Stimulated activated CD4-positive, alpha-beta T cell treated with anti-CD3 and anti-CD28 coated beads, Interleukin-15, amount 100 ng/mL, for 48 hours (primary cell): ENCODE data around the gene SEMA4D.

Source experiments
- DNase-seq, 2 donors: peaks; one replicate each; pipeline ENCODE4 v3.0.0-alpha.2; 2020; ENCODE audit warnings: low read depth in 2 of 2

The SEMA4D gene, protein sequence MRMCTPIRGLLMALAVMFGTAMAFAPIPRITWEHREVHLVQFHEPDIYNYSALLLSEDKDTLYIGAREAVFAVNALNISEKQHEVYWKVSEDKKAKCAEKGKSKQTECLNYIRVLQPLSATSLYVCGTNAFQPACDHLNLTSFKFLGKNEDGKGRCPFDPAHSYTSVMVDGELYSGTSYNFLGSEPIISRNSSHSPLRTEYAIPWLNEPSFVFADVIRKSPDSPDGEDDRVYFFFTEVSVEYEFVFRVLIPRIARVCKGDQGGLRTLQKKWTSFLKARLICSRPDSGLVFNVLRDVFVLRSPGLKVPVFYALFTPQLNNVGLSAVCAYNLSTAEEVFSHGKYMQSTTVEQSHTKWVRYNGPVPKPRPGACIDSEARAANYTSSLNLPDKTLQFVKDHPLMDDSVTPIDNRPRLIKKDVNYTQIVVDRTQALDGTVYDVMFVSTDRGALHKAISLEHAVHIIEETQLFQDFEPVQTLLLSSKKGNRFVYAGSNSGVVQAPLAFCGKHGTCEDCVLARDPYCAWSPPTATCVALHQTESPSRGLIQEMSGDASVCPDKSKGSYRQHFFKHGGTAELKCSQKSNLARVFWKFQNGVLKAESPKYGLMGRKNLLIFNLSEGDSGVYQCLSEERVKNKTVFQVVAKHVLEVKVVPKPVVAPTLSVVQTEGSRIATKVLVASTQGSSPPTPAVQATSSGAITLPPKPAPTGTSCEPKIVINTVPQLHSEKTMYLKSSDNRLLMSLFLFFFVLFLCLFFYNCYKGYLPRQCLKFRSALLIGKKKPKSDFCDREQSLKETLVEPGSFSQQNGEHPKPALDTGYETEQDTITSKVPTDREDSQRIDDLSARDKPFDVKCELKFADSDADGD

DNA sequence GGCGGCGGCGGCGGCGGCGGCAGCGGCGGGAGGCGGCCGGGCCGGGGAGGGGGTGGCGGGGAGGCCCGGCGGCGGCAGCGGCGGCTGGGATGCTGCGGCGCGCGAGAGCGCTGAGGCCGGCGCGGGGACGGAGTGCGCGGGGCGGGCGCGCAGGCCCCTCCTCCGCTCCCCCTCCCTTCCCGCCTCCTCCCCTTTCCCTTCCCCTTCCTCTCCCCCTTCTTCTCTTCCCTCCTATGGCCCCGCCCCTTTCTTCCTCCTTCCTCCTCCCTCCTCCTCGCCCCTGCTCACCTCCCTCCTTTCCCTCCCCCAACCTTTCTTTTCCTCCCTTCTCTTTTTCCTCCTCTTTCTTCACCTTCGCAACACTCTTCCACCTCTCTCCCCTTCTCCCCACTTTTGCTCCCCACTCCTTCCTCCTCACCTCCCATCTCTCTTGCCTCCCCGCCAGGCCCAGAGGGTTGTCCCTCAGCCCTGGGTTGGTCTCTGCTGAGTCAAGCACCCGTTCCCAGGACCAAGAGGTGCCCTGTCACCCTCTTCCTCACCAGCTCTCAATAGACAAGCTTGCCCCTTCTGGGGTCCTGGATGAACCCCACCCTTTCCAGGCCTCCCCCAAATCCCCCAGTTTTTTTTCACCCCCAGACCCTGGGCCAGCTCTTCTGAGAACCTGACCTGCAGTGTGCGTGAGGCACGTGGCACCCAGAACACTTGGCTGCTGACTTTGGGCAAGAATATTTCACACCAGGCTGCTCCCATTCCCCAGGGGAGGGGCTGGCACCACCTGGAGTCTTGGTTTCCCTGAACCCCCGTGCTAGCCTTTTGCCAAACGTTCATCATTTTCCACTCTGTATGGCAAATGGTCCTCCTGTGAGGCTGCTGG is at the start of gene SEMA4D:
Gene SEMA4D (minus strand): TSS at position 136 of the 874 bp plus-strand sequence. CDS start 92,657 bp downstream, outside the sequence.
- DNase-seq, result peak in 1 of 2 donors; percentile 59

GRCh38 chr9:89547000-89547399 is 49.1 kb upstream of the SEMA4D start:
- no peak for DNase-seq

DNA sequence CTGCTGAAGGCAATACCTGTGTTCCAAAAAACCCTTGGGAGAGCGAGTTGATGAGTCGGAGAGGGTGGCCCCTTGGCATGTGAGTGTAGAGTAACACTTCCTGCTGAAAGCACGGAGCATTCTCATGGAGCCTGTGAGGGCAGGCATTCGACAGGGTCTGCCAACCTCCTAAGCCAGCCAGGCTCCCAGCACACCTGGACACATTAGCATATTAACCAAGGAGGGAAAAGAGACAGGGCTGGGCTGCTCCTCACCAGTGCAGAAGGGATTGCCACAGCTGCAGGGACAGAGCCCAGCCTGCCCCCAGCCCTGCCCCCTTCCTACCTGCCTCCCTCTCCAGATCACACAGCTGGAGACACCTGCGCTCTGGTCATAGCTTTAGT is 46.4 kb upstream of the SEMA4D start:
- DNase-seq, result no peak

GRCh38 chr9:89543621-89544278 is 45.8 kb upstream of the SEMA4D start:
- DNase-seq, result no peak

GRCh38 chr9:89543111-89543510 is 45.2 kb upstream of the SEMA4D start:
- DNase-seq, result no peak

DNA sequence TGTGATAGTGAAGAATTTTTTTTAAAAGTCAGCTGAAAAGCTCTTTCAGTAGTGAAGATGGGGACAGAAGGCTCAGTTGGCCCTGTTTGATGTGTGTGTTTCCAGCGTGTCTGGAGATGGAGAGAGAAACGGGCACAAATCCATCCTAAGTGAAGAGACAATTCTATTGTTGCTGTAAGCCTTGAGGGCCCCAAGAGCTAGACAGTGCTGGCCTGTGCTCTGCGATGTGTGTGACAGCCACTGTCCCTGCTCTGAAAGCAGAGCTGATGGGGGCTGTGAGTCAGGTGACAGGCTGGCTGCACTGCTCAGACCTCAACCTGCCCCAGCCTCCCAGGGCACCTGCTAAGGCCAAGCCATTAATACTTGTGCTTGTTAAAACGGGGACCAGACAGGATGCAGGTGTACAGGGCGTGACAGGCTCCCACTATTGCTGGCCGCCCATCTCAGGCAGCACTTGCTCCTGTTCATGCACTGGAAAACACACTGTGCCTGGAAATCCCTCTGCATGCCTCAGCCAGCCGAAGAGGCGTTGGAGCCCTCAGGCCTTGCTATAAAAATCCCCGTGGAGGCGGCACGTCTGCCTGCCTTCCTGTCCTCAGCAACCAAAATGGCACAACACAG is 44.6 kb upstream of the SEMA4D start:
- no peak for DNase-seq

DNA sequence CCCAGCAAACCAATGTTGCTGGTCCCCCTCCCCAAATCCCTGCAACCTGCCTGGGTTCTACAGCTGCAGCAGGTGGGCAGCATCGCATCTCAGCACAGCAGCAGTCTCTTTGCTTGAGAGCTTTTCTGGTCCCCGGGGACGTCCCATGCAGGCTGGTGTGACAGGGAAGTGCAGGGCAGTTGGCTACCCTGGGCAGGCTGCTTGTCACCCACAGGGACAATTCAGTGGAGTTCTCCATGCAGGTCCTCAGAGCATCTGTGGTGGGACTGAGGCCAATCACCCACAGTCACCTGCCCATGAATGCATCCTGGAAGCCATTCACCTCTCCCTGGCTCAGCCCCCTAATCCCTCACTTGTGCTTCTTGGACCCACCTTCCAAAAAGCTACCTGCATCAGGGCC is 43.9 kb upstream of the SEMA4D start:
- no peak for DNase-seq

- DNase-seq, result no peak
Observed at GRCh38 chr9:89539374-89539773, 41.5 kb upstream of the SEMA4D start.

DNA sequence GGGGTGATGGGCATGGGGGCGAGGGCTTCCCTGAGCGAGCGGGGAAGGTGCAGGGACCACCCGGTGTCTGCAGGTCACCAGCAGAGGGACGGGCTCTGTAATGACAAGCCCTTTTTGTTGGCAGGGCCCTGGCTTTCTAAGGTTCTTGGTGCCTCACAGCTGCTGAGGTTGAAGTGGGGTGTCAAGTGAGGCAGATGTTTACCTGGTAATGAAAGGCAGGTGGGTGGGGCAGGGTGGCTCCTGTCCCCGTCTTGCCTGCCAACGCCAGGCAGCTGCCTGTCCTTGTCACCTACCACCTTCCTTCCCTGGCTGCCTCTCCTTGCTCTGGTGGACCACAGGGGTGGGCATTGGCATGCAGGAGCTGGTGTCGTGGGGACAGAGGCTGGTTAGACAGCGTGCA is 41.0 kb upstream of the SEMA4D start:
- no peak for DNase-seq

- DNase-seq, result no peak
Observed at GRCh38 chr9:89537166-89537565, 39.3 kb upstream of the SEMA4D start.

DNA sequence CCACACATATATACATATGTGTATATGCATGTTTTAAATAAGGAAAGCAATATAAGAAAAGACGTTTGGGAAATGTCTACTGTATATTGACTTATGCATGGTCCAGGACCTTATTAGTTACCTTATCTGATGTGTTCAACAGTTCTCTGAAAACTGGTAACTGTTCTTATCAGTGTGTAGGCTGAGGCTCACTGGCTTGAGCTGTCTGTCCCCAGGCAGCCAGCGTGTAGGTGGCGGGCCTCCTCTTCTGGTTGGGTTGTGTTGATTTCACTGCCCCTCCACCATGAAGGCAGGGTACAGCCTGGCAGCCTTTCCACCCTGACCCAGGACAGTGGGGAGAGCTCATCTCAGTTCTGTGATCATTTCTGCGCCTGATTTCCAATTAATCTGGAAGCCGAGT is 38.7 kb upstream of the SEMA4D start:
- no peak for DNase-seq

DNA sequence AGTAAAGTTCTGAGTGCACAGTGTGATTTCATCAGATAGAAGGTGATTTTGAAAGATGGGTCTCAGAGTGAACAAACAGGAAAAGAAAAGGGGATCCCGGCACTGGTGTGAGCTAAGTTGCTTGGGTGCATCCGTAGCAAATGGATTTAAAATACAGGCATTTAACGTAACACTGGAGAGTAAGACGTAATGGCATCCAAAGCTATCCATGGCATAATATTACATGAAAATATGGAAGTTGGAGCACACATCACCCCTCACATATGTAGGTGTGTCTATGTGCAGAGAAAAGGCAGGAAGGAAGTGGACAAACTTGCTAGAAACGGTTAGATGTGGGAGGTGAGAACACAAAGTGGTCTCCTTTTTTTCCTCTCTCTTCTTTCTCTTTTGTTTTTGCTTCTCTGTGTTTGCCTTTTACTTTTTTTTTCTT is 38.2 kb upstream of the SEMA4D start:
- no peak for DNase-seq

- DNase-seq, result no peak
Observed at GRCh38 chr9:89535461-89535860, 37.5 kb upstream of the SEMA4D start.

DNA sequence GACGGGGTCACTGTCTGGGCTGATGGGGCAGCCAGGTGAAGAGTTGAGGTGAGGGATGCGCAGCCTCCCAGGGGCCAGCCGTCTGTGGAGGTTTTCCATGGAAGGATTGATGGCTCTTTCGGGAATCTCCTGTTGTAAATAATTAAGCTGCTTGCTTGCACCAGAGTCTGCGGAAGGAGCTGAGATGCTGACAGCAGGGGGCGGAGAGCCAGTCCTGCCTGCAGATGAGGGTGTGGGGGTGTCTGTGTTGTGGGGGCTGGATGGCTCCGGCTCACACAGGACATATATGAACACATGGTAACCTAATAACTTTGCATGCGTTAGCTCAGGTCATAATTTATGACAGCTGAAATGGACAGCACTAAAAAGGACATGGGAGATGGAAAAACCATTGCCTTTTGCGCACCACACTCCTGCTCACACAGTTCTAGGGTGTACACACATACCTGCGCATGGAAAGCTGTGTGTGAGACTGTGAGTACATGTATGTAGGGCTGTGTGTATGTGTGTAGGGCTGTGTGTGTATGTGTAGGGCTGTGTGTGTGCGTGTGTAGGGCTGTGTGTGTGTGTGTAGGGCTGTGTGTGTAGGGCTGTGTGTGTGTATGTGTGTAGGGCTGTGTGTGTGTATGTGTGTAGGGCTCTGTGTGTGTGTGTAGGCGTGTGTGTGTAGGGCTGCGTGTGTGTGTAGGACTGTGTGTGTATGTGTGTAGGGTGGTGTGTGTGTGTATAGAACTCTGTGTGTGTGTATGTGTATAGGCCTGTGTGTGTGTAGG is 36.8 kb upstream of the SEMA4D start:
- DNase-seq, result no peak

DNA sequence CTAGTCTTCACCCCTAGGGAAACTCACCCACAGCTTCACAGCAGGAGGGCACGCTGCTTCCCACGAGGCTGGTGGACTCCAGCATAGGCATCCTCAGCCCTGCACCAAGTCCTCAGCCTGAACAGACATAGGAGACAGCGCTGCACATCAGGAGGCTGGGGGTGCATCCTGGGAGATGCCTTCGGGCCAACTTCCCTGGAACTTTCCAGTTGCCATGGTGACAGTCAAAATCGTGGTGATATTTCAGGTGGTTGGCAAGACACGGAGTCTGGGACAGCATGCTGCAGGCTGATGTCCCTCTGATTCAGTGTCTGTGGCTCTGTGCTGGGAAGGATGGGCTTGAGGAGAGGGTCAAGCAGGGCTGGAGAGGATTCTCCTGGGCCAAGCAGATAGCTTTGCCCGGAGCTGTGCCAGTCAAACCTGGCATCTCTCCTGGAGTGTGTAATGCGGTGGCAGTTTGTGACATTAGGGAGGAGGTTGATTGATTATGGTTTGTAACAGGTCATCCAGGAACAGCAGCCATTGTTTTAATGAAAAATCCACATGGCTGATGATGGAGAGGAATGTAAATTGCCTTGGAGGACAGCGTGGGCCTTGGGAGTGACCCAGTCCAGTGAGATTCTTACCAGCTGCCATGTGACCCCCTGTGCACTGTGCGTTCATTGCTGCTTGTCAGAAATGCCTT is 35.6 kb upstream of the SEMA4D start:
- no peak for DNase-seq

DNA sequence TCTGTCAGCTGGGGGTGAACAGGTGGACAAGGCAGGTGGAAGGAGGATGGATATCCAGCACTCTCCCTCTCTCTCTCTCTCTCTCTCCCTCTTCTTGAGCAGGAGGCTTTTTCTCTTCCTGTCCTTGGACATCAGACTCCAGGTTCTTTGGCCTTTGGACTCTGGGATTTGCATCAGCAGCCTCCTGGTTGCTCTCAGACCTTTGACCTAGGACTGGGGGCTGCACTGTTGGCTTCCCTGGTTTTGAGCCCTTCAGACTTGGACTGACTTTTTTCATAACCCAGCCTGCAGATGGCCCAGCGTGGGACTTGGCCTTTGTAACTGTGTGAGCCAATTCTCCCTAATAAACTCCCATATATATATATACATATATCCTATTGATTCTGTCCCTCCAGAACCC is 35.0 kb upstream of the SEMA4D start:
- DNase-seq, result no peak

- peak in 1 of 2 donors; percentile 38 for DNase-seq
Observed at GRCh38 chr9:89532478-89532877, 34.6 kb upstream of the SEMA4D start.

- no peak for DNase-seq
Observed at GRCh38 chr9:89531766-89532165, 33.9 kb upstream of the SEMA4D start.

- no peak for DNase-seq
Observed at GRCh38 chr9:89530726-89531125, 32.8 kb upstream of the SEMA4D start.
